ENCODE data around the gene TMEM150C. TPM values are rescaled to one million over a fixed set of nuclear protein-coding genes. Genes with fewer than 3 reads are reported as not detected.
"Not testable (repeated sequence)": the region's sequence is repeated elsewhere in the genome, so short reads cannot be mapped to it uniquely, and the experiment has no call there.

The TMEM150C gene
- total RNA-seq, 1 donor = 0.43 TPM

GRCh38 chr4:82481506-82481840 lies 80.3 kb downstream of the TMEM150C start:
- H3K4me3 ChIP-seq (ENCODE audit: low read depth, low read length) = no peak overlapping the region
- TF ChIP-seq CTCF (IDR thresholded peaks at IDR 0.05; ENCODE audit: insufficient read depth, low read depth, low read length) = no peak
- no peak for DNase-seq (ENCODE audit: low read depth)

- TF ChIP-seq CTCF (IDR thresholded peaks at IDR 0.05; ENCODE audit: insufficient read depth, low read depth, low read length) = no peak
- H3K4me3 ChIP-seq (ENCODE audit: low read depth, low read length) = no peak overlapping the region
- DNase-seq (ENCODE audit: low read depth) = no peak
Observed at GRCh38 chr4:82480771-82481505, 80.8 kb downstream of the TMEM150C start.

- no peak overlapping the region for H3K4me3 ChIP-seq (ENCODE audit: low read depth, low read length)
- DNase-seq (ENCODE audit: low read depth) = no peak
- no peak for TF ChIP-seq CTCF (IDR thresholded peaks at IDR 0.05; ENCODE audit: insufficient read depth, low read depth, low read length)
Observed at GRCh38 chr4:82479562-82479961, 82.2 kb downstream of the TMEM150C start.

DNA sequence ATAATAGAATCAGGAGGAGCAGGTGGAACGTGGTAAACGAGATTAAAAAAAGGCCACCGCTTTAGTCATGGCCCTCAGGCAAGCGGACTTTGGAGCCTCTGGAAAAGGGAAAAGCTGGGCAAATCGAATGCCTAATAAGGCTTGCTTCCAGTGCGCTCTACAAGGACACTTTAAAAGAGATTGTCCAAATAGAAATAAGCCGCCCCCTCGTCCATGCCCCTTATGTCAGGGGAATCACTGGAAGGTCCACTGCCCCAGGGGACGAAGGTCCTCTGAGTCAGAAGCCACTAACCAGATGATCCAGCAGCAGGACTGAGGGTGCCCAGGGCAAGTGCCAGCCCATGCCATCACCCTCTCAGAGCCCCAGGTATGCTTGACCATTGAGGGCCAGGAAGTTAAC lies 84.3 kb downstream of the TMEM150C start:
- DNase-seq (ENCODE audit: low read depth); H3K4me3 ChIP-seq (ENCODE audit: low read depth, low read length): not testable (repeated sequence)

GRCh38 chr4:82475931-82476330 lies 85.9 kb downstream of the TMEM150C start:
- H3K4me3 ChIP-seq (ENCODE audit: low read depth, low read length); DNase-seq (ENCODE audit: low read depth): not testable (repeated sequence)

GRCh38 chr4:82473621-82474164 lies 88.1 kb downstream of the TMEM150C start:
- H3K4me3 ChIP-seq (ENCODE audit: low read depth, low read length) = no peak overlapping the region
- DNase-seq (ENCODE audit: low read depth) = no peak
- no peak for TF ChIP-seq CTCF (IDR thresholded peaks at IDR 0.05; ENCODE audit: insufficient read depth, low read depth, low read length)

- H3K4me3 ChIP-seq (ENCODE audit: low read depth, low read length); DNase-seq (ENCODE audit: low read depth): not testable (repeated sequence)
Observed at GRCh38 chr4:82473080-82473479, 88.7 kb downstream of the TMEM150C start.

- no peak for TF ChIP-seq CTCF (IDR thresholded peaks at IDR 0.05; ENCODE audit: insufficient read depth, low read depth, low read length)
- H3K4me3 ChIP-seq (ENCODE audit: low read depth, low read length) = no peak overlapping the region
- DNase-seq (ENCODE audit: low read depth) = peak; percentile 40
Observed at GRCh38 chr4:82469791-82470345, 91.9 kb downstream of the TMEM150C start.

Measured in fibroblast of villous mesenchyme (primary cell).